CD4-positive, alpha-beta T cell (primary cell): Measurements from ENCODE around the gene CHST3. TPM values are rescaled to one million over a fixed set of nuclear protein-coding genes. Genes with fewer than 3 reads are reported as not detected.

Source experiments
- ATAC-seq: fragments of 200-7000 bp; cut with Tn5 transposase; one replicate; pipeline ENCODE4 v1.10.0; 2022; ENCODE audit warnings: mild to moderate bottlenecking; ENCODE audit not compliant: poor library complexity
- CTCF ChIA-PET: fragments of 350-600 bp; sonication (Branson Sonifier 250); formaldehyde crosslinking; loops from one replicate; lab custom pipeline; 2021; ENCODE audit warnings: antibody characterized with exemption, inconsistent platforms; lab: Charles Lee
- POLR2A ChIA-PET: fragments of 350-600 bp; sonication (Branson Sonifier 250); formaldehyde crosslinking; loops from one replicate; lab custom pipeline; 2021; ENCODE audit warnings: antibody characterized with exemption, inconsistent platforms; lab: Charles Lee
- DNase-seq, 14 experiments: peaks; one replicate each; pipeline ENCODE4 v3.0.0-alpha.2; 2013 to 2020; ENCODE audit warnings: mixed read lengths in 2 of 14
- H3K27ac ChIP-seq, 2 donors: one replicate each; pipeline versions ENCODE4 v1.5.1 to v1.7.0; 2013; ENCODE audit warnings: low read length in 2 of 2, low read depth in 1 of 2, mild to moderate bottlenecking in 1 of 2
- H3K27me3 ChIP-seq, 2 experiments: 1 replicate in 1 of 2; 2 replicates in 1 of 2; pipeline versions ENCODE4 v1.6.1 to v1.7.0; 2013; ENCODE audit warnings: low read length in 2 of 2, control low read depth in 1 of 2, mild to moderate bottlenecking in 1 of 2, moderate library complexity in 1 of 2; ENCODE audit not compliant: insufficient read depth in 2 of 2, control insufficient read depth in 1 of 2
- H3K36me3 ChIP-seq: one replicate; pipeline ENCODE4 v1.6.1; 2013; ENCODE audit warnings: low read length, control low read depth; ENCODE audit not compliant: insufficient read depth
- H3K4me1 ChIP-seq: one replicate; pipeline ENCODE4 v1.6.1; 2013; ENCODE audit warnings: low read length, control low read depth; ENCODE audit not compliant: insufficient read depth
- H3K4me3 ChIP-seq: one replicate; pipeline ENCODE4 v1.5.1; 2013; ENCODE audit warnings: mild to moderate bottlenecking, low read length, moderate library complexity
- H3K9me3 ChIP-seq, 2 experiments: 1 replicate in 1 of 2; 2 replicates in 1 of 2; pipeline versions ENCODE4 v1.6.1 to v1.7.0; 2013; ENCODE audit warnings: low read length in 2 of 2, mild to moderate bottlenecking in 2 of 2, control low read depth in 1 of 2, moderate library complexity in 1 of 2; ENCODE audit not compliant: control insufficient read depth in 1 of 2, insufficient read depth in 1 of 2
- H3K27ac Mint-ChIP-seq: one replicate; pipeline ENCODE4 v1.8.0; 2020; ENCODE audit warnings: mixed read lengths
- H3K27me3 Mint-ChIP-seq: one replicate; pipeline ENCODE4 v1.8.0; 2021; ENCODE audit warnings: mixed read lengths
- H3K36me3 Mint-ChIP-seq: one replicate; pipeline ENCODE4 v1.8.0; 2021; ENCODE audit warnings: low read depth, mixed read lengths
- H3K4me1 Mint-ChIP-seq: one replicate; pipeline ENCODE4 v1.8.0; 2021; ENCODE audit warnings: low read depth, mixed read lengths
- H3K4me3 Mint-ChIP-seq: one replicate; pipeline ENCODE4 v1.8.0; 2020; ENCODE audit warnings: mild to moderate bottlenecking, mixed read lengths
- H3K9me3 Mint-ChIP-seq: one replicate; pipeline ENCODE4 v1.8.0; 2020; ENCODE audit warnings: mixed read lengths
- intact Hi-C, 2 experiments: fragments of 100-400 bp; cut with DNase I in 1 of 2; cut with micrococcal nuclease in 1 of 2; formaldehyde crosslinking; loops; one replicate each; pipeline versions ENCODE4 v1.15.1 to v1.9.0; 2023 to 2025; cut with DNase I, micrococcal nuclease
- total RNA-seq, 174 experiments: library from RNA in 2 of 174; stranded (reverse) in 2 of 174; gene quantifications; one replicate each; pipeline ENCODE4 v1.2.3 and lab custom pipeline; 2021 to 2026
- TF ChIP-seq, protein P1 (sequence below): fragments of 200-600 bp; IDR thresholded peaks from one replicate; pipeline ENCODE4 v1.8.0; 2022; ENCODE audit warnings: antibody characterized with exemption, mild to moderate bottlenecking

Gene CHST3
- total RNA-seq, 2 experiments from 2014 or later = not detected

DNA sequence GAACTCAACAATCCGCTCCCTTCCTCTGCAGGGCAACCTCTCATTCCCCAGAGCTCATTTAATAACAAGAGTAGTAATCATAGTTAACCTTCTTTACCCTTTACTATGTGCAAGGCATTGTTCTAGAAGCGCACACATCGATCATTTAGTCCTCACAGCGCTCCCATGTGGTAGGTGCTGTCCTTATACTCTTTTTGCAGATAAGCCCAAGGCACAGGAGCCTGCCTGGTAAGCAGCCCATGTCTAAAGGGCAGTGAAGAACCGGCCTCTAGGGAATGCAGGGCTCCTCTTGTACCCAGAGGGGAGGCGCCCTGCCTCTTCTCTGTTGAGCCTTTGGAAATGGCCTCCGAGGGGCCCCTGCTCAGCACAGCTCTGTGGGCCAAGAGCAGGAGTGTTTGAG lies 14.3 kb downstream of the CHST3 start:
- CTCF ChIA-PET = no interaction called here

DNA sequence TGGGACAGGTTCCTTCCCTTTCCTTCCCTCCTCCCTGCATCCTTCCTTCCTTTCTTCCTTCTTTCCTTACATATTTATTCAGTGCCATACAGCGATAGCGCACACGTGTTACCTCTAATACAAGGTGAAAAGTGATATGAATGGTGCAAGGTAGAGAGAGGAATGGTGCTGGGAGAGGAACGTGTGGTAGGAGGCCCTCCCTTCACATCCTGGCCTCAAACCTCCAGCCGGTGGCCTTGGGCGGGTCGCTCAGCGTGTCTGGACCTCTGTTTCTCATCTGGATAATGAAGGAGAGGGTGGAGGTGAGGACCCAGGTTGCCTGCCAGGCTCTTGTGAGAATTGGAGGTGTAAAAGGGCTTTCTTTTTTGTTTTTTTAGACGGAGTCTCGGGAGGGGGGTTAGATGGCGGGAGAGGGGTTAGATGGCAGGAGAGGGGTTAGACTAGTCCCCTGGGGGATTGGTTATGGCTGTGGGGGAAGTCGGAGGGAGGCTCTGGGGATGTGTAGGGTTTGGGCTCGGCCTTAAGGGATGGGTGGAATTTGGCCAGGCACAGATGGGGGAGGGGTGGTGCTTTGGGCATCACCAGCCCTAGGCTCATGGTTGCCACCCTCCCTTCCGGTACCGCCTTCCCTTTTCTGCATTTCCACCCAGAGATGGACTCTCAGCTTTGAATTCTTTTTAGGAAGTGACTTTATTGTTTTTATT lies 14.9 kb downstream of the CHST3 start:
- Histone ChIP-seq H3K27ac (no peak overlapping the region), H3K36me3 (no peaks in the 10 kb centered on the region), H3K4me1 (no peaks in the 10 kb centered on the region), H3K27me3 (no peaks in the 10 kb centered on the region), H3K4me3 (no peak overlapping the region), H3K9me3 (no peaks in the 10 kb centered on the region)
- no peak for ATAC-seq
- intact Hi-C loops = no loop called here
- no peaks in the 10 kb centered on the region for H3K36me3 Mint-ChIP-seq
- CTCF ChIA-PET = no interaction called here
- H3K27ac Mint-ChIP-seq = no peak overlapping the region
- no peaks in the 10 kb centered on the region for H3K4me1 Mint-ChIP-seq
- no peak overlapping the region for H3K4me3 Mint-ChIP-seq
- POLR2A ChIA-PET = no interaction called here
- TF ChIP-seq, protein P1, sequence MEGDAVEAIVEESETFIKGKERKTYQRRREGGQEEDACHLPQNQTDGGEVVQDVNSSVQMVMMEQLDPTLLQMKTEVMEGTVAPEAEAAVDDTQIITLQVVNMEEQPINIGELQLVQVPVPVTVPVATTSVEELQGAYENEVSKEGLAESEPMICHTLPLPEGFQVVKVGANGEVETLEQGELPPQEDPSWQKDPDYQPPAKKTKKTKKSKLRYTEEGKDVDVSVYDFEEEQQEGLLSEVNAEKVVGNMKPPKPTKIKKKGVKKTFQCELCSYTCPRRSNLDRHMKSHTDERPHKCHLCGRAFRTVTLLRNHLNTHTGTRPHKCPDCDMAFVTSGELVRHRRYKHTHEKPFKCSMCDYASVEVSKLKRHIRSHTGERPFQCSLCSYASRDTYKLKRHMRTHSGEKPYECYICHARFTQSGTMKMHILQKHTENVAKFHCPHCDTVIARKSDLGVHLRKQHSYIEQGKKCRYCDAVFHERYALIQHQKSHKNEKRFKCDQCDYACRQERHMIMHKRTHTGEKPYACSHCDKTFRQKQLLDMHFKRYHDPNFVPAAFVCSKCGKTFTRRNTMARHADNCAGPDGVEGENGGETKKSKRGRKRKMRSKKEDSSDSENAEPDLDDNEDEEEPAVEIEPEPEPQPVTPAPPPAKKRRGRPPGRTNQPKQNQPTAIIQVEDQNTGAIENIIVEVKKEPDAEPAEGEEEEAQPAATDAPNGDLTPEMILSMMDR = no peak
- no peaks in the 10 kb centered on the region for H3K9me3 Mint-ChIP-seq
- DNase-seq = no peak
- no peaks in the 10 kb centered on the region for H3K27me3 Mint-ChIP-seq

More for the DNA sequence above, 14.3 kb downstream of the CHST3 start:
- no peaks in the 10 kb centered on the region for H3K9me3 Mint-ChIP-seq
- no peaks in the 10 kb centered on the region for H3K9me3 ChIP-seq
- H3K36me3 ChIP-seq = no peaks in the 10 kb centered on the region
- no peaks in the 10 kb centered on the region for H3K4me1 Mint-ChIP-seq
- no peaks in the 10 kb centered on the region for H3K36me3 Mint-ChIP-seq
- no peaks in the 10 kb centered on the region for H3K27me3 Mint-ChIP-seq
- ATAC-seq = no peak
- H3K4me1 ChIP-seq = no peaks in the 10 kb centered on the region
- POLR2A ChIA-PET = no interaction called here
- no peak overlapping the region for H3K4me3 ChIP-seq
- TF ChIP-seq, protein P1 = no peak
- no peak overlapping the region for H3K27ac Mint-ChIP-seq
- H3K4me3 Mint-ChIP-seq = no peak overlapping the region
- H3K27me3 ChIP-seq = no peaks in the 10 kb centered on the region
- no peak for DNase-seq
- no peak overlapping the region for H3K27ac ChIP-seq
- intact Hi-C loops = no loop called here

DNA sequence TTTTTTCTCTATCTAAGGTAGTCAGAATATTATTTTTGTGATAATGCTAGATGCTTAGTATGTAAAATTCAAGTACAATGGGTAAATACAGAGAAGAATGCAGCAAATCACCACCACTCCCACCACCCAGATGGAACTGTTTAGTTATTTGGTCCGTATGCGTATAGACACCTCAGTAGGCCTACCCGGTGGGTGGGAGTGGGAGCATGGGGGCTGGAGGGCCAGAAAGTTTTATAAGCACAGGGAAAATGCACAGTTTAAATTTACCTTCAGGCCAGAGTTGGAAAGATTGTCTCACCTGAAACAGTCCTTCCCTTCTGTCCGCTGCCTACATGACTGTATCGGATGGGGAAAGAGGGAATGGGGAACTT lies 15.5 kb downstream of the CHST3 start:
- ATAC-seq = no peak
- H3K4me1 ChIP-seq = no peaks in the 10 kb centered on the region
- Mint-ChIP-seq H3K27me3 (no peaks in the 10 kb centered on the region), H3K4me3 (no peak overlapping the region), H3K36me3 (no peaks in the 10 kb centered on the region), H3K9me3 (no peaks in the 10 kb centered on the region), H3K27ac (no peak overlapping the region), H3K4me1 (no peaks in the 10 kb centered on the region)
- intact Hi-C loops = no loop called here
- no peaks in the 10 kb centered on the region for H3K9me3 ChIP-seq
- TF ChIP-seq, protein P1 = no peak
- no peaks in the 10 kb centered on the region for H3K36me3 ChIP-seq
- no peak overlapping the region for H3K27ac ChIP-seq
- no peak overlapping the region for H3K4me3 ChIP-seq
- no peak for DNase-seq
- POLR2A ChIA-PET = no interaction called here
- CTCF ChIA-PET = no interaction called here
- no peaks in the 10 kb centered on the region for H3K27me3 ChIP-seq
